GM12878 (cell line): ENCODE measurements around the gene ABCG2.

ENCODE experiments used
- ATF7 ChIP-seq: fragments of 450-650 bp; IDR thresholded peaks from 2 replicates; pipeline ENCODE4 v1.6.1; 2016; ENCODE audit warnings: low read depth, mild to moderate bottlenecking
- EP300 ChIP-seq, 2 experiments: fragments of 150-350 bp in 1 of 2; IDR thresholded peaks; 2 replicates each; pipeline ENCODE4 v1.6.1; 2011 to 2012; ENCODE audit warnings: low read depth in 2 of 2, low read length in 2 of 2, borderline replicate concordance in 1 of 2, improper control_type of control experiment in 1 of 2, inconsistent platforms in 1 of 2; ENCODE audit not compliant: control insufficient read depth in 1 of 2
- GABPA ChIP-seq: IDR thresholded peaks from 2 replicates; pipeline ENCODE4 v1.6.1; 2014; ENCODE audit warnings: antibody characterized with exemption, low read depth, mild to moderate bottlenecking, inconsistent platforms
- REST ChIP-seq: IDR thresholded peaks from 2 replicates; pipeline ENCODE4 v1.6.1; 2012; ENCODE audit warnings: mild to moderate bottlenecking, low read depth, low read length

GRCh38 chr4:88134111-88134510 lies 24.3 kb downstream of the ABCG2 start:
- TF ChIP-seq ATF7 (no peak), GABPA (no peak), REST (no peak), EP300 (IDR thresholded peaks at IDR 0.05; ENCODE audit: borderline replicate concordance in 1 of 2, control insufficient read depth in 1 of 2, low read depth in 2 of 2, low read length in 2 of 2) (no peak)
